B cell (primary cell): Measurements from ENCODE around the gene CCDC85A. TPM values are rescaled to one million over a fixed set of nuclear protein-coding genes. Genes with fewer than 3 reads are reported as not detected.

Experiments used
- ATAC-seq: fragments of 200-7000 bp; cut with Tn5 transposase; one replicate; pipeline ENCODE4 v1.10.0; 2021; ENCODE audit warnings: low read depth, mild to moderate bottlenecking, moderate number of reproducible peaks, moderate library complexity
- CTCF ChIA-PET: fragments of 350-600 bp; sonication (Branson Sonifier 250); formaldehyde crosslinking; loops from one replicate; lab custom pipeline; 2021; ENCODE audit warnings: antibody characterized with exemption, inconsistent platforms; lab: Charles Lee
- POLR2A ChIA-PET: fragments of 350-600 bp; sonication (Branson Sonifier 250); formaldehyde crosslinking; loops from one replicate; lab custom pipeline; 2021; ENCODE audit warnings: antibody characterized with exemption; lab: Charles Lee
- DNase-seq: peaks from one replicate; pipeline ENCODE4 v3.0.0; 2013
- H2AFZ ChIP-seq: 2 replicates; pipeline ENCODE4 v1.6.1; 2012; ENCODE audit warnings: mild to moderate bottlenecking, low read depth, low read length; ENCODE audit not compliant: insufficient read depth, poor library complexity, severe bottlenecking
- H3K27ac ChIP-seq, 2 donors: 1 replicate in 1 of 2; 2 replicates in 1 of 2; pipeline ENCODE4 v1.5.1; 2012 to 2013; ENCODE audit warnings: low read length in 2 of 2, mild to moderate bottlenecking in 2 of 2, moderate library complexity in 1 of 2
- H3K27me3 ChIP-seq, 4 experiments: fragments of 200-600 bp in 1 of 4; sonication (generic) in 1 of 4; replicated peaks in 1 of 4; 1 replicate in 2 of 4; 2 replicates in 2 of 4; pipeline versions ENCODE4 v1.6.1 to v1.7.0; 2013 to 2016; ENCODE audit warnings: low read length in 3 of 4, mild to moderate bottlenecking in 2 of 4, mixed read lengths in 1 of 4, moderate library complexity in 1 of 4; ENCODE audit not compliant: insufficient read depth in 4 of 4, control insufficient read depth in 3 of 4; ENCODE audit errors: control extremely low read depth in 1 of 4
- H3K36me3 ChIP-seq, 2 experiments: replicated peaks in 1 of 2; 1 replicate in 1 of 2; 2 replicates in 1 of 2; pipeline versions ENCODE4 v1.6.1 to v1.7.1; 2013; ENCODE audit warnings: low read length in 1 of 2; ENCODE audit not compliant: insufficient read depth in 2 of 2, control insufficient read depth in 1 of 2; ENCODE audit errors: control extremely low read depth in 1 of 2, extremely low read depth in 1 of 2
- H3K4me1 ChIP-seq, 2 donors: fragments of 200-600 bp in 1 of 2; sonication (generic) in 1 of 2; 1 replicate in 1 of 2; 2 replicates in 1 of 2; pipeline versions ENCODE4 v1.5.1 to v1.6.1; 2013 to 2017; ENCODE audit warnings: low read length in 2 of 2; ENCODE audit not compliant: control insufficient read depth in 2 of 2, insufficient read depth in 2 of 2
- H3K4me2 ChIP-seq: replicated peaks from 2 replicates; pipeline ENCODE3; 2012; ENCODE audit warnings: mild to moderate bottlenecking, low read depth, low read length; ENCODE audit not compliant: poor library complexity, severe bottlenecking
- H3K4me3 ChIP-seq, 5 experiments: fragments of 200-600 bp in 1 of 5; sonication (generic) in 1 of 5; 1 replicate in 3 of 5; 2 replicates in 2 of 5; pipeline versions ENCODE4 v1.5.1 to v1.7.0; 2011 to 2016; ENCODE audit warnings: low read length in 4 of 5, mild to moderate bottlenecking in 4 of 5, low read depth in 2 of 5, control low read depth in 1 of 5, moderate library complexity in 1 of 5; ENCODE audit not compliant: insufficient read depth in 1 of 5; ENCODE audit errors: control extremely low read depth in 1 of 5, extremely low read depth in 1 of 5
- H3K79me2 ChIP-seq: fragments of 200-600 bp; sonication (generic); one replicate; pipeline ENCODE4 v1.6.0; 2016; ENCODE audit warnings: low read length; ENCODE audit not compliant: control insufficient read depth, insufficient read depth
- H3K9ac ChIP-seq: fragments of 200-600 bp; sonication (generic); 2 replicates; pipeline ENCODE4 v1.6.1; 2017; ENCODE audit warnings: mild to moderate bottlenecking, low read length, moderate library complexity
- H3K9me3 ChIP-seq, 3 donors: one replicate each; pipeline versions ENCODE4 v1.6.1 to v1.7.1; 2013; ENCODE audit warnings: low read length in 2 of 3; ENCODE audit not compliant: control insufficient read depth in 2 of 3, insufficient read depth in 1 of 3; ENCODE audit errors: control extremely low read depth in 1 of 3
- H4K20me1 ChIP-seq: 2 replicates; pipeline ENCODE4 v1.6.0; 2012; ENCODE audit warnings: mild to moderate bottlenecking, low read length; ENCODE audit not compliant: insufficient read depth, control insufficient read depth, poor library complexity, severe bottlenecking
- H3K27ac Mint-ChIP-seq: one replicate; pipeline ENCODE4 v1.8.0; 2021; ENCODE audit warnings: mixed read lengths
- H3K27me3 Mint-ChIP-seq: one replicate; pipeline ENCODE4 v1.8.0; 2021; ENCODE audit warnings: mixed read lengths
- H3K4me1 Mint-ChIP-seq: one replicate; pipeline ENCODE4 v1.8.0; 2021; ENCODE audit warnings: mixed read lengths
- H3K4me3 Mint-ChIP-seq: one replicate; pipeline ENCODE4 v1.8.0; 2021; ENCODE audit warnings: mixed read lengths
- H3K9me3 Mint-ChIP-seq: one replicate; pipeline ENCODE4 v1.8.0; 2022; ENCODE audit warnings: mixed read lengths; ENCODE audit not compliant: insufficient read depth
- CTCF ChIP-seq: fragments of 200-600 bp; IDR thresholded peaks from one replicate; pipeline ENCODE4 v1.8.0; 2022; ENCODE audit warnings: antibody characterized with exemption, mild to moderate bottlenecking
- EZH2 ChIP-seq: IDR thresholded peaks from 2 replicates; pipeline ENCODE4 v1.6.1; 2012; ENCODE audit warnings: borderline replicate concordance, low read depth, mild to moderate bottlenecking, moderate library complexity, low read length; ENCODE audit not compliant: insufficient read depth, poor library complexity, severe bottlenecking
- WGBS: methylation state at CpG from one replicate; pipeline ENCODE4 v1.1.5; 2013; ENCODE audit warnings: missing lambda C conversion rate; ENCODE audit not compliant: insufficient coverage; 5-methylcytosine and 5-hydroxymethylcytosine counted together
- intact Hi-C: fragments of 100-400 bp; cut with micrococcal nuclease; formaldehyde crosslinking; loops from one replicate; pipeline ENCODE4 v1.10.0; 2022
- polyA plus RNA-seq: library from polyadenylated mRNA; depleted of rRNA; stranded (reverse); fragments of >200 nt; gene quantifications from 2 replicates; pipeline ENCODE4 v1.2.3, GENCODE V29; 2012
- total RNA-seq, 2 donors: library from RNA; stranded (reverse); fragments of 120-200 nt in 1 of 2; gene quantifications; 1 replicate in 1 of 2; 2 replicates in 1 of 2; pipeline versions ENCODE4 v1.2.3 to v1.2.4, GENCODE V29; 2013 to 2022

The CCDC85A gene
- total and polyA plus RNA-seq, 2 donors (not counting 1 experiment from before 2014, with no cell fraction given): 0.15 TPM; not detected in 1

DNA sequence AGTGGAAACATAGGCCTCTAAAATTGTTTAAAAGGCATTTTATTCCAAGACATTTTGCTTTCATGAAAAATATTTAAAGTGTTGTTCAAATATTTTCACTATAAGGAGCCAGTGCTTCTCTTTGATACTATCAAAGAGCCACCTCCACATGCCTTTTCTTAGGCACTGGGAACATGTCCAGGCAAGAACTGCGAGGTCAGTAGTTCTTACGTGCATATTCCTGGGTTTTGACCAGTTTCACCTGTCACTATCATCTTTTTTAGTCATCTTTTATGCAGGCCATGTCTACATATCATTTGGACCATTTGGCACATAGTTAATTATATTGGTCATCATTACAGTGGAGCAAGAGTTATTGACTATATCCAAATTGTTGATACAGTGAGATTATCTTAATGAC, 195.3 kb downstream of the CCDC85A start:
- no peaks in the 10 kb centered on the region for H3K9me3 Mint-ChIP-seq
- no peak overlapping the region for H2AFZ ChIP-seq
- H3K9ac ChIP-seq: no peak overlapping the region
- H3K4me2 ChIP-seq: no peak overlapping the region
- ATAC-seq (no peak), DNase-seq (no peak)
- no peaks in the 10 kb centered on the region for H3K27me3 ChIP-seq
- CTCF ChIA-PET: no interaction called here
- intact Hi-C loops: no loop called here
- H3K4me3 ChIP-seq: no peak overlapping the region
- H3K27ac ChIP-seq: no peak overlapping the region
- TF ChIP-seq EZH2 (no peak), CTCF (no peak)
- no peak overlapping the region for H3K4me3 Mint-ChIP-seq
- H3K79me2 ChIP-seq: no peaks in the 10 kb centered on the region
- H3K4me1 Mint-ChIP-seq: no peaks in the 10 kb centered on the region
- no peaks in the 10 kb centered on the region for H4K20me1 ChIP-seq
- POLR2A ChIA-PET: no interaction called here
- 100% methylated on average over 2 of the region's 2 CpGs for WGBS
- no peaks in the 10 kb centered on the region for H3K9me3 ChIP-seq
- no peaks in the 10 kb centered on the region for H3K36me3 ChIP-seq
- no peaks in the 10 kb centered on the region for H3K27me3 Mint-ChIP-seq
- H3K4me1 ChIP-seq: no peaks in the 10 kb centered on the region
- H3K27ac Mint-ChIP-seq: no peak overlapping the region

DNA sequence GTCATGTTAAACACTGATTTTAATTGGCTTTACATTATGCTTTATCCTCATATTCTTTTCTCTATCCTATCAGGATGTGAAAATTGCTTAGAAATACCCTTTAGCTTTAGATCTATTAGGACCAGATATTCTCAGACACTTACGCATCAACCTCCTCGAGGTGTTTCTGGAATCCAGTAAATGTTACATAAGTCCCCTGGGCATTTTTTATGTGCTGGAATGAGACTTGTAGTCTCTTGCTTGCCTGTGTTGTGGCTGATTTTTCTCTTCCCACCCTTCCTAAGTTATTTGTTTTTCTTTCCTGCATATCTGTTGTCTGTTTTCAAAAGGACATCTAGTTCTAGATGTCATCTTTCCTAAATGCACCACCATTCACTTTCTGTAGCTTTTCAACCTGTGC, 197.1 kb downstream of the CCDC85A start:
- intact Hi-C loops: no loop called here
- no peak overlapping the region for H2AFZ ChIP-seq
- no peaks in the 10 kb centered on the region for H3K9me3 Mint-ChIP-seq
- no peaks in the 10 kb centered on the region for H3K27me3 Mint-ChIP-seq
- H3K4me3 Mint-ChIP-seq: no peak overlapping the region
- ChIA-PET CTCF (no interaction called here), POLR2A (no interaction called here)
- no peak for TF ChIP-seq EZH2
- no peak for TF ChIP-seq CTCF
- no peaks in the 10 kb centered on the region for H3K4me1 ChIP-seq
- ATAC-seq (no peak), DNase-seq (no peak)
- H3K27ac Mint-ChIP-seq: no peak overlapping the region
- no peaks in the 10 kb centered on the region for H4K20me1 ChIP-seq
- H3K4me3 ChIP-seq: no peak overlapping the region
- H3K27ac ChIP-seq: no peak overlapping the region
- no peaks in the 10 kb centered on the region for H3K27me3 ChIP-seq
- WGBS: no CpG with 5 or more reads among the region's 2 CpGs
- no peaks in the 10 kb centered on the region for H3K36me3 ChIP-seq
- no peaks in the 10 kb centered on the region for H3K4me1 Mint-ChIP-seq
- H3K79me2 ChIP-seq: no peaks in the 10 kb centered on the region
- no peaks in the 10 kb centered on the region for H3K9me3 ChIP-seq
- H3K4me2 ChIP-seq: no peak overlapping the region
- no peak overlapping the region for H3K9ac ChIP-seq
